HepG2 (cell line): ENCODE measurements around the gene TVP23A. TPM values are rescaled to one million over a fixed set of nuclear protein-coding genes. Genes with fewer than 3 reads are reported as not detected.

Experiments
- ATAC-seq: fragments of 200-7000 bp; cut with Tn5 transposase; 3 replicates; pipeline ENCODE4 v1.9.1; 2020; ENCODE audit warnings: mild to moderate bottlenecking, moderate library complexity
- BruUV-seq: library from RNA; stranded (reverse); fragments of 400-500 nt; replicated peaks from 2 replicates; lab custom pipeline; 2021; lab: Mats Ljungman, UMichigan
- CTCF ChIA-PET: fragments of 300-600 bp; formaldehyde crosslinking; extraction: SDS; loops from one replicate; lab custom pipeline; 2021; ENCODE audit warnings: low total read pairs, inconsistent platforms, low intra/inter-chr PET ratio; lab: Yijun Ruan, JAX
- POLR2A ChIA-PET: fragments of 350-600 bp; sonication (Branson Sonifier 250); formaldehyde crosslinking; loops from one replicate; lab custom pipeline; 2020; ENCODE audit warnings: antibody characterized with exemption, inconsistent platforms; lab: Yijun Ruan, JAX
- DNase-seq: peaks from one replicate; pipeline ENCODE4 v3.0.0-alpha.2; 2015; ENCODE audit warnings: low spot score
- FAIRE-seq: peaks from 3 replicates; lab custom pipeline; 2011; peaks lifted over from hg19 to GRCh38; lab: Jason Lieb, UNC
- H2AFZ ChIP-seq: one replicate; pipeline ENCODE4 v1.6.1; 2011; ENCODE audit warnings: low read length, inconsistent platforms
- H3K27ac ChIP-seq: fragments of 300-600 bp; 3 replicates; pipeline ENCODE4 v1.8.0; 2011; ENCODE audit warnings: mixed run types, mild to moderate bottlenecking, mixed read lengths, low read length, inconsistent platforms; ENCODE audit not compliant: insufficient read depth; ENCODE audit errors: extremely low read length
- H3K27me3 ChIP-seq, 2 experiments: fragments of 200-600 bp in 1 of 2; 2 replicates in 1 of 2; 3 replicates in 1 of 2; pipeline versions ENCODE4 v1.6.0 to v1.8.0; 2011; ENCODE audit warnings: low read length in 2 of 2, mild to moderate bottlenecking in 2 of 2, moderate library complexity in 2 of 2, inconsistent platforms in 1 of 2; ENCODE audit not compliant: insufficient read depth in 2 of 2, control insufficient read depth in 1 of 2
- H3K36me3 ChIP-seq, 2 experiments: fragments of 200-600 bp in 1 of 2; replicated peaks in 1 of 2; 2 replicates in 1 of 2; 3 replicates in 1 of 2; pipeline versions ENCODE4 v1.5.1 to v1.8.0; 2011; ENCODE audit warnings: low read length in 2 of 2, inconsistent platforms in 1 of 2; ENCODE audit not compliant: insufficient read depth in 2 of 2, control insufficient read depth in 1 of 2
- H3K4me1 ChIP-seq: 2 replicates; pipeline ENCODE4 v1.5.1; 2012; ENCODE audit warnings: low read length, inconsistent platforms; ENCODE audit not compliant: insufficient read depth
- H3K4me2 ChIP-seq: 2 replicates; pipeline ENCODE4 v1.6.0; 2011; ENCODE audit warnings: low read depth, low read length, inconsistent platforms
- H3K4me3 ChIP-seq, 3 experiments: fragments of 200-600 bp in 1 of 3; sonication (generic), shearing (Covaris generic) in 1 of 3; replicated peaks in 1 of 3; 2 replicates each; pipeline ENCODE4 v1.5.1; 2011 to 2016; ENCODE audit warnings: low read length in 3 of 3, inconsistent platforms in 2 of 3, low read depth in 2 of 3, mild to moderate bottlenecking in 2 of 3, control low read depth in 1 of 3, mixed read lengths in 1 of 3; ENCODE audit not compliant: insufficient read depth in 1 of 3
- H3K79me2 ChIP-seq: one replicate; pipeline ENCODE4 v1.6.1; 2011; ENCODE audit warnings: low read length, inconsistent platforms; ENCODE audit not compliant: insufficient read depth
- H3K9ac ChIP-seq: 2 replicates; pipeline ENCODE4 v1.6.0; 2011; ENCODE audit warnings: mild to moderate bottlenecking, low read depth, low read length, inconsistent platforms; ENCODE audit not compliant: insufficient read depth
- H3K9me3 ChIP-seq: 2 replicates; pipeline ENCODE4 v1.5.1; 2012; ENCODE audit warnings: mild to moderate bottlenecking, low read length
- H4K20me1 ChIP-seq: 2 replicates; pipeline ENCODE4 v1.6.0; 2011; ENCODE audit warnings: inconsistent platforms, mild to moderate bottlenecking, low read length, moderate library complexity; ENCODE audit not compliant: insufficient read depth
- CEBPB ChIP-seq: IDR thresholded peaks from 2 replicates; pipeline ENCODE4 v1.6.1; 2011; ENCODE audit warnings: low read depth, low read length, improper control_type of control experiment, borderline replicate concordance
- CREB1 ChIP-seq, 2 experiments: fragments of 450-650 bp in 1 of 2; IDR thresholded peaks; 2 replicates each; pipeline ENCODE4 v1.6.1; 2016 to 2017; ENCODE audit warnings: control low read depth in 1 of 2, mild to moderate bottlenecking in 1 of 2, missing compliant biosample characterization in 1 of 2, missing genetic modification characterization in 1 of 2
- GTF3A ChIP-seq: sonication (generic); formaldehyde crosslinking; conservative IDR thresholded peaks from 2 replicates; pipeline ENCODE4 v1.4.0; 2020; ENCODE audit warnings: mild to moderate bottlenecking, missing genetic modification reagents
- HINFP ChIP-seq: sonication (generic); formaldehyde crosslinking; IDR thresholded peaks from 2 replicates; pipeline ENCODE4 v1.4.0; 2020; ENCODE audit warnings: low read depth, mild to moderate bottlenecking, missing genetic modification reagents
- RNF219 ChIP-seq: sonication (generic); formaldehyde crosslinking; IDR thresholded peaks from 2 replicates; pipeline ENCODE4 v1.5.0; 2020; ENCODE audit warnings: mild to moderate bottlenecking, missing genetic modification reagents
- SKI ChIP-seq: fragments of 450-650 bp; IDR thresholded peaks from one replicate; pipeline ENCODE4 v1.6.1; 2018; ENCODE audit warnings: mild to moderate bottlenecking; ENCODE audit not compliant: partially characterized antibody
- SMARCC2 ChIP-seq: fragments of 450-650 bp; IDR thresholded peaks from 2 replicates; pipeline ENCODE4 v1.6.1; 2017; ENCODE audit warnings: antibody characterized with exemption, mild to moderate bottlenecking
- SMYD3 ChIP-seq: sonication (generic); formaldehyde crosslinking; IDR thresholded peaks from 2 replicates; pipeline ENCODE4 v1.8.1; 2023; ENCODE audit warnings: mild to moderate bottlenecking, missing genetic modification reagents
- SNAI1 ChIP-seq: sonication (generic); formaldehyde crosslinking; IDR thresholded peaks from 2 replicates; pipeline ENCODE4 v1.5.0; 2020; ENCODE audit warnings: mild to moderate bottlenecking, missing genetic modification reagents, borderline replicate concordance
- ZNF446 ChIP-seq: sonication (generic); formaldehyde crosslinking; IDR thresholded peaks from 2 replicates; pipeline ENCODE4 v1.5.0; 2020; ENCODE audit warnings: mild to moderate bottlenecking, missing genetic modification reagents
- ZNF616 ChIP-seq: sonication (generic); formaldehyde crosslinking; IDR thresholded peaks from 2 replicates; pipeline ENCODE4 v1.5.0; 2020; ENCODE audit warnings: low read depth, mild to moderate bottlenecking, missing genetic modification reagents
- ZNF766 ChIP-seq: sonication (generic); formaldehyde crosslinking; IDR thresholded peaks from 2 replicates; pipeline ENCODE4 v1.5.0; 2020; ENCODE audit warnings: missing genetic modification reagents, borderline replicate concordance
- ZZZ3 ChIP-seq: sonication (generic); formaldehyde crosslinking; IDR thresholded peaks from 2 replicates; pipeline ENCODE4 v1.4.0; 2020; ENCODE audit warnings: missing genetic modification reagents, mild to moderate bottlenecking, borderline replicate concordance
- WGBS: methylation state at CpG from one replicate; pipeline ENCODE4 v1.1.6; 2017; ENCODE audit warnings: low lambda C conversion rate; 5-methylcytosine and 5-hydroxymethylcytosine counted together
- in situ Hi-C: cut with HindIII; loops from 2 replicates; pipeline ENCODE4 v1.10.0; 2017; ENCODE audit warnings: low pct_unique_long_range_greater_than_20kb; ENCODE audit not compliant: extremely low pct_ligation_motif_present
- intact Hi-C: fragments of 100-400 bp; cut with micrococcal nuclease; formaldehyde crosslinking; loops from one replicate; pipeline ENCODE4 v1.10.0; 2022; ENCODE audit not compliant: unreplicated experiment
- polyA plus RNA-seq, 8 experiments: library from polyadenylated mRNA; depleted of rRNA in 3 of 8; stranded (reverse) in 7 of 8; unstranded in 1 of 8; fragments of >200 nt; fragmentation: Illumina TruSeq in 4 of 8; extraction: Trizol in 4 of 8; gene quantifications; 2 replicates each; pipeline versions ENCODE4 v1.2.1 to v1.2.3, GENCODE V29; 2011 to 2016; ENCODE audit warnings: low read depth in 4 of 8, missing spikeins in 1 of 8, mixed read lengths in 1 of 8; ENCODE audit not compliant: insufficient read depth in 1 of 8
- total RNA-seq, 5 experiments: library from RNA; depleted of rRNA; stranded (reverse); fragments of >200 nt; fragmentation: Illumina TruSeq; extraction: Trizol; gene quantifications; 2 replicates each; pipeline ENCODE4 v1.2.3, GENCODE V29; 2016; ENCODE audit warnings: low read depth in 1 of 5
- TF ChIP-seq, protein P1 (sequence below): sonication (generic); formaldehyde crosslinking; IDR thresholded peaks from 2 replicates; pipeline ENCODE4 v1.5.0; 2020; ENCODE audit warnings: missing genetic modification reagents

The TVP23A gene
- total and polyA plus RNA-seq, 2 of the 13 experiments (the other 11 are each of a cell fraction or from before 2014, with no cell fraction given) = not detected

DNA sequence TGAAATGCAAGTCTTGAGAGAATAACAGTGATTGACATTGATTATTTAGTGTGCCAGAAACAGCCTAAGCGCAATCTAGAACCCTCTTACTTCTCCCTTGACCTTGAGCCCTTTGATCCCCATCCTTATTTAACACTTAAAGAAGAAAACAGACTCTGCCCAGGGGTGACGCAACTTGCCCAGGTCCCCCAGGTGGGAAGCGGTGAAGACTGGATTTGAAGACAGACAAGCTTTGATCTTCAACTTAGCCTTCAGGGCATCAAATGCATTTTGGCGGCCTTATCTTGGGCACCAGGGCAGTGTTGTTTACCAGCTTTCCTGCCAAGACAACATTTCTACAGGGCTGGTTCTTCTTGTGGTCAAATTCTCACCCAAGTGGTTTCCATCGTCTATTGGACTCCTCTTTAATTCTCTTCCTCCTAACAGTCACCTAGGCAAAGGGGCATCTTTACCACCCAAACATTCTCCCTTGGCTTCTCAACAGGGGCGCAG lies 49.6 kb upstream of the TVP23A start:
- peaks cover 3 to 5% of the 10 kb centered on the region in 2 experiments; a peak in 4 of 5 replicates for H3K27me3 ChIP-seq
- ChIA-PET POLR2A (no interaction called here), CTCF (no interaction called here)
- 49% methylated on average over 6 of the region's 6 CpGs for WGBS
- TF ChIP-seq ZNF766 = no peak
- TF ChIP-seq ZZZ3 (CRISPR knock-in tag) = no peak
- TF ChIP-seq ZNF616 (CRISPR knock-in tag) = no peak
- TF ChIP-seq, protein P1, sequence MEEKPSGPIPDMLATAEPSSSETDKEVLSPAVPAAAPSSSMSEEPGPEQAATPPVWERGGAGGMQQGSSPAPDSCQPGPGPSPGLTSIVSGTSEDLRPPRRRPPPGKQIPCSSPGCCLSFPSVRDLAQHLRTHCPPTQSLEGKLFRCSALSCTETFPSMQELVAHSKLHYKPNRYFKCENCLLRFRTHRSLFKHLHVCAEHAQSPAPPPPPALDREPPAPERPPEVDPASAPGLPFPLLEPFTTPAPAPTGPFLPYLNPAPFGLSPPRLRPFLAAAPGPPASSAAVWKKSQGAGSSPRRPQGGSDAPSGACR (CRISPR knock-in tag) = no peak
- peak; percentile 53 for TF ChIP-seq CEBPB
- H3K9me3 ChIP-seq = no peaks in the 10 kb centered on the region
- no peak overlapping the region for H2AFZ ChIP-seq
- no TSS peak for BruUV-seq
- peaks cover 39% of the 10 kb centered on the region for H3K4me1 ChIP-seq
- ATAC-seq = no peak
- H3K79me2 ChIP-seq = no peaks in the 10 kb centered on the region
- no peaks in the 10 kb centered on the region for H4K20me1 ChIP-seq
- H3K4me2 ChIP-seq = peak overlapping the region; percentile 77
- H3K9ac ChIP-seq = no peak overlapping the region
- in situ Hi-C loops (no loop called here), intact Hi-C loops (no loop called here)
- H3K27ac ChIP-seq = no peak overlapping the region
- H3K36me3 ChIP-seq = no peaks in the 10 kb centered on the region
- H3K4me3 ChIP-seq = peak overlapping the region in 1 of 3 experiments; percentile 58; a peak in 1 of 6 replicates
- no peak for DNase-seq
- no peak for FAIRE-seq

- H3K4me2 ChIP-seq = no peak overlapping the region
- ATAC-seq = no peak
- no peaks in the 10 kb centered on the region for H3K36me3 ChIP-seq
- H2AFZ ChIP-seq = no peak overlapping the region
- H3K27me3 ChIP-seq = peaks cover 3% of the 10 kb centered on the region in 2 experiments; a peak in 4 of 5 replicates
- intact Hi-C loops = no loop called here
- WGBS = 76% methylated on average over 6 of the region's 6 CpGs
- ChIA-PET CTCF (no interaction called here), POLR2A (no interaction called here)
- no peak for FAIRE-seq
- H3K79me2 ChIP-seq = no peaks in the 10 kb centered on the region
- no peak overlapping the region for H3K9ac ChIP-seq
- BruUV-seq = no TSS peak
- H3K9me3 ChIP-seq = no peaks in the 10 kb centered on the region
- in situ Hi-C loops = no loop called here
- peaks cover 39% of the 10 kb centered on the region for H3K4me1 ChIP-seq
- no peak for DNase-seq
- no peaks in the 10 kb centered on the region for H4K20me1 ChIP-seq
- no peak overlapping the region for H3K4me3 ChIP-seq
- no peak overlapping the region for H3K27ac ChIP-seq
- TF ChIP-seq GTF3A (CRISPR knock-in tag) = no peak
- TF ChIP-seq CREB1 (IDR thresholded peaks at IDR 0.05) = no peak
- no peak for TF ChIP-seq CREB1 (CRISPR knock-in tag; IDR thresholded peaks at IDR 0.05)
- no peak for TF ChIP-seq RNF219 (CRISPR knock-in tag)
- no peak for TF ChIP-seq ZNF446 (CRISPR knock-in tag)
- no peak for TF ChIP-seq HINFP
- TF ChIP-seq SMYD3 = no peak
- TF ChIP-seq SNAI1 (CRISPR knock-in tag) = no peak
- no peak for TF ChIP-seq SKI
- TF ChIP-seq SMARCC2 = no peak
Observed at GRCh38 chr16:10867199-10867598, 48.6 kb upstream of the TVP23A start.
